GM12878 (cell line): ENCODE results near the gene SLC12A4. TPM values are rescaled to one million over a fixed set of nuclear protein-coding genes. Genes with fewer than 3 reads are reported as not detected.

Experiments
- BHLHE40 ChIP-seq, 2 experiments: fragments of 450-650 bp in 1 of 2; IDR thresholded peaks; 2 replicates each; pipeline ENCODE4 v1.6.1; 2011 to 2017; ENCODE audit warnings: low read depth in 2 of 2, borderline replicate concordance in 1 of 2, improper control_type of control experiment in 1 of 2, low read length in 1 of 2, mild to moderate bottlenecking in 1 of 2
- CREB1 ChIP-seq: IDR thresholded peaks from 2 replicates; pipeline ENCODE4 v1.6.1; 2012; ENCODE audit warnings: low read depth, mild to moderate bottlenecking, inconsistent platforms
- EED ChIP-seq: sonication (generic); IDR thresholded peaks from 2 replicates; pipeline ENCODE4 v1.6.1; 2016; ENCODE audit warnings: antibody characterized with exemption, low read depth
- RAD51 ChIP-seq: fragments of 450-650 bp; IDR thresholded peaks from 2 replicates; pipeline ENCODE4 v1.6.1; 2016; ENCODE audit warnings: moderate library complexity, mild to moderate bottlenecking, inconsistent platforms
- RELA ChIP-seq: fragments of 450-650 bp; IDR thresholded peaks from 2 replicates; pipeline ENCODE4 v1.8.0; 2014; ENCODE audit warnings: borderline replicate concordance; ENCODE audit not compliant: partially characterized antibody
- RUNX3 ChIP-seq: IDR thresholded peaks from 2 replicates; pipeline ENCODE4 v1.6.1; 2012; ENCODE audit warnings: low read length, inconsistent platforms
- ZNF217 ChIP-seq: fragments of 450-650 bp; IDR thresholded peaks from 2 replicates; pipeline ENCODE4 v1.6.1; 2017; ENCODE audit warnings: antibody characterized with exemption, mild to moderate bottlenecking
- polyA plus RNA-seq, 11 experiments: library from polyadenylated mRNA; depleted of rRNA in 4 of 11; unstranded in 6 of 11; stranded (reverse) in 5 of 11; fragments of >200 nt; fragmentation: Nextera tagmentation in 4 of 11; fragmentation: Illumina TruSeq in 1 of 11; extraction: Ambion mirVana in 4 of 11; extraction: Trizol in 1 of 11; gene quantifications; 1 replicate in 1 of 11; 2 replicates in 10 of 11; pipeline versions ENCODE4 v1.2.1 to v1.2.3, GENCODE V29; 2011 to 2016; ENCODE audit warnings: inconsistent platforms in 2 of 11, missing spikeins in 2 of 11, low read depth in 1 of 11
- total RNA-seq, 4 experiments: library from RNA; depleted of rRNA in 3 of 4; stranded (reverse); fragments of >200 nt in 3 of 4; fragmentation: Illumina TruSeq in 1 of 4; extraction: Trizol in 1 of 4; gene quantifications; 2 replicates each; pipeline versions ENCODE4 v1.2.1 to v1.2.3, GENCODE V29; 2013 to 2021
- TF ChIP-seq, protein P1 (sequence below): fragments of 450-650 bp; IDR thresholded peaks from 2 replicates; pipeline ENCODE4 v1.6.1; 2016; ENCODE audit warnings: mild to moderate bottlenecking, moderate library complexity, borderline replicate concordance
- TF ChIP-seq, protein P2 (sequence below): IDR thresholded peaks from 2 replicates; pipeline ENCODE4 v1.6.1; 2011; ENCODE audit warnings: borderline replicate concordance, low read depth, mild to moderate bottlenecking, moderate library complexity, low read length; ENCODE audit not compliant: insufficient read depth, poor library complexity, severe bottlenecking

The SLC12A4 gene
- total and polyA plus RNA-seq, 10 of the 15 experiments (the other 5 are each of a cell fraction or from before 2014, with no cell fraction given): 0.95 to 39.9 (median 14.2) TPM

DNA sequence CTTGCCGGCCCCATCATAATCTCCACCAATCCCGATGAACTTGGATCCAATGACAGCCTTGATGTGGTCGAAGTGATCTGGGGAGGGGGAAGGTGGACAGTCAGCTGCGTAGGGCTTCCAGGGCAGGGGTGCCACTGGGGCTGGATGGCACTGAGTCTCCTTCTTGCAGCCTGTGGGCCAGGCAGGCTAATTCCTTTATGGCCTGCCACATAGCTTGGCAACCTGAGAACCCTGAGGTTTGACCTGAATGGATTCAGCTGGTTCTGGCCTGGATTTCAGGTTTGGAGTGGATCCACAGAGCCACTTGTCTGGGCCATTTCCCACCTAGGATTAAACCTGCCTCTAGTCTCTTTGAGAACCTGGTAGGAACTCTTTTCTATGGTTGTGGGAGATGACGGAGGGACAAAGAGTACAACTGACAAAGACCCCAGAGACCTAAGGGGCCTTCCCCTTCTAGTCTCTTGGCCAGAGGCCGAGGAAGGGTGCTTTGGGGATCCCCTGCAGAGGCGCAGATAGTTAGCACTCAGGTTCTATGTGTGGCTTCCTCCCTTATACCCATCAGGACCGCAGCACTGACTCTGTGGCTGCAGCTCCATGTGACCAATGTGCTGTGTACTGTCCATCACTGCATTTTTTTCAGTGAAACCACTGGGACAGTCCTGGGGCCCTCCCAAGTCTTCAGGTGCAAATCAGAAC, 21.0 kb upstream of the SLC12A4 start (continued):
- TF ChIP-seq, protein P1, sequence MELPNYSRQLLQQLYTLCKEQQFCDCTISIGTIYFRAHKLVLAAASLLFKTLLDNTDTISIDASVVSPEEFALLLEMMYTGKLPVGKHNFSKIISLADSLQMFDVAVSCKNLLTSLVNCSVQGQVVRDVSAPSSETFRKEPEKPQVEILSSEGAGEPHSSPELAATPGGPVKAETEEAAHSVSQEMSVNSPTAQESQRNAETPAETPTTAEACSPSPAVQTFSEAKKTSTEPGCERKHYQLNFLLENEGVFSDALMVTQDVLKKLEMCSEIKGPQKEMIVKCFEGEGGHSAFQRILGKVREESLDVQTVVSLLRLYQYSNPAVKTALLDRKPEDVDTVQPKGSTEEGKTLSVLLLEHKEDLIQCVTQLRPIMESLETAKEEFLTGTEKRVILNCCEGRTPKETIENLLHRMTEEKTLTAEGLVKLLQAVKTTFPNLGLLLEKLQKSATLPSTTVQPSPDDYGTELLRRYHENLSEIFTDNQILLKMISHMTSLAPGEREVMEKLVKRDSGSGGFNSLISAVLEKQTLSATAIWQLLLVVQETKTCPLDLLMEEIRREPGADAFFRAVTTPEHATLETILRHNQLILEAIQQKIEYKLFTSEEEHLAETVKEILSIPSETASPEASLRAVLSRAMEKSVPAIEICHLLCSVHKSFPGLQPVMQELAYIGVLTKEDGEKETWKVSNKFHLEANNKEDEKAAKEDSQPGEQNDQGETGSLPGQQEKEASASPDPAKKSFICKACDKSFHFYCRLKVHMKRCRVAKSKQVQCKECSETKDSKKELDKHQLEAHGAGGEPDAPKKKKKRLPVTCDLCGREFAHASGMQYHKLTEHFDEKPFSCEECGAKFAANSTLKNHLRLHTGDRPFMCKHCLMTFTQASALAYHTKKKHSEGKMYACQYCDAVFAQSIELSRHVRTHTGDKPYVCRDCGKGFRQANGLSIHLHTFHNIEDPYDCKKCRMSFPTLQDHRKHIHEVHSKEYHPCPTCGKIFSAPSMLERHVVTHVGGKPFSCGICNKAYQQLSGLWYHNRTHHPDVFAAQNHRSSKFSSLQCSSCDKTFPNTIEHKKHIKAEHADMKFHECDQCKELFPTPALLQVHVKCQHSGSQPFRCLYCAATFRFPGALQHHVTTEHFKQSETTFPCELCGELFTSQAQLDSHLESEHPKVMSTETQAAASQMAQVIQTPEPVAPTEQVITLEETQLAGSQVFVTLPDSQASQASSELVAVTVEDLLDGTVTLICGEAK: no peak
- TF ChIP-seq EED (no peak), CREB1 (peak; percentile 17; the same call in 1 of the 2 replicates), RUNX3 (peak; percentile 78), RAD51 (peak; percentile 87), ZNF217 (no peak), RELA (peak; percentile 63), BHLHE40 (IDR thresholded peaks at IDR 0.05; ENCODE audit: borderline replicate concordance in 1 of 2, low read depth in 2 of 2, low read length in 1 of 2) (peak; percentile 33 to 73; a peak in 1 of 4 replicates)
- TF ChIP-seq, protein P2, sequence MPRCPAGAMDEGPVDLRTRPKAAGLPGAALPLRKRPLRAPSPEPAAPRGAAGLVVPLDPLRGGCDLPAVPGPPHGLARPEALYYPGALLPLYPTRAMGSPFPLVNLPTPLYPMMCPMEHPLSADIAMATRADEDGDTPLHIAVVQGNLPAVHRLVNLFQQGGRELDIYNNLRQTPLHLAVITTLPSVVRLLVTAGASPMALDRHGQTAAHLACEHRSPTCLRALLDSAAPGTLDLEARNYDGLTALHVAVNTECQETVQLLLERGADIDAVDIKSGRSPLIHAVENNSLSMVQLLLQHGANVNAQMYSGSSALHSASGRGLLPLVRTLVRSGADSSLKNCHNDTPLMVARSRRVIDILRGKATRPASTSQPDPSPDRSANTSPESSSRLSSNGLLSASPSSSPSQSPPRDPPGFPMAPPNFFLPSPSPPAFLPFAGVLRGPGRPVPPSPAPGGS: no peak
- TF ChIP-seq, all 136 proteins: peak for 19
